Stimulated activated CD4-positive, alpha-beta T cell treated with anti-CD3 and anti-CD28 coated beads, Interleukin-2, amount 100 ng/mL, for 24 hours (primary cell): ENCODE results near the gene ST3GAL4.
A peak's percentile ranks its signal among the peaks of the same experiment; 100 is the strongest.

Source experiments
- DNase-seq, 2 donors: peaks; one replicate each; pipeline ENCODE4 v3.0.0-alpha.2; 2020

ST3GAL4 gene

GRCh38 chr11:126430581-126431335, 75.3 kb downstream of the ST3GAL4 start:
- no peak for DNase-seq

- no peak for DNase-seq
Observed at GRCh38 chr11:126431401-126432064, 76.0 kb downstream of the ST3GAL4 start.

GRCh38 chr11:126432065-126432461, 76.6 kb downstream of the ST3GAL4 start:
- no peak for DNase-seq

GRCh38 chr11:126432525-126432924, 77.0 kb downstream of the ST3GAL4 start:
- no peak for DNase-seq

GRCh38 chr11:126433244-126433846, 77.9 kb downstream of the ST3GAL4 start:
- no peak for DNase-seq

GRCh38 chr11:126433989-126434949, 78.8 kb downstream of the ST3GAL4 start:
- DNase-seq = no peak

- no peak for DNase-seq
Observed at GRCh38 chr11:126434950-126435335, 79.5 kb downstream of the ST3GAL4 start.

GRCh38 chr11:126436209-126436755, 80.8 kb downstream of the ST3GAL4 start:
- no peak for DNase-seq

GRCh38 chr11:126437731-126438130, 82.2 kb downstream of the ST3GAL4 start:
- no peak for DNase-seq

GRCh38 chr11:126438272-126438671, 82.8 kb downstream of the ST3GAL4 start:
- no peak for DNase-seq

- DNase-seq = no peak
Observed at GRCh38 chr11:126438691-126439090, 83.2 kb downstream of the ST3GAL4 start.

GRCh38 chr11:126440276-126440675, 84.8 kb downstream of the ST3GAL4 start:
- no peak for DNase-seq

GRCh38 chr11:126440792-126441514, 85.5 kb downstream of the ST3GAL4 start:
- peak; percentile 78 for DNase-seq

GRCh38 chr11:126443120-126443519, 87.6 kb downstream of the ST3GAL4 start:
- no peak for DNase-seq

- no peak for DNase-seq
Observed at GRCh38 chr11:126444072-126444471, 88.6 kb downstream of the ST3GAL4 start.

GRCh38 chr11:126446581-126446980, 91.1 kb downstream of the ST3GAL4 start:
- no peak for DNase-seq

GRCh38 chr11:126450198-126450597, 94.7 kb downstream of the ST3GAL4 start:
- no peak for DNase-seq

GRCh38 chr11:126450806-126451205, 95.3 kb downstream of the ST3GAL4 start:
- no peak for DNase-seq

GRCh38 chr11:126451211-126451802, 95.8 kb downstream of the ST3GAL4 start:
- DNase-seq = no peak

GRCh38 chr11:126452241-126453101, 97.0 kb downstream of the ST3GAL4 start:
- DNase-seq = no peak
